GM06990 (cell line): ENCODE results near the gene MRPL23.

Experiments used
- DNase-seq: peaks from one replicate; pipeline ENCODE4 v3.0.0-alpha.2; 2011; ENCODE audit not compliant: insufficient read length; ENCODE audit errors: extremely low read depth
- H3K27me3 ChIP-seq: replicated peaks from 2 replicates; pipeline ENCODE4 v1.6.0; 2011; ENCODE audit warnings: low read length; ENCODE audit not compliant: control insufficient read depth, insufficient read depth
- H3K36me3 ChIP-seq: 2 replicates; pipeline ENCODE4 v1.5.1; 2011; ENCODE audit warnings: low read length; ENCODE audit not compliant: control insufficient read depth, insufficient read depth
- H3K4me3 ChIP-seq: replicated peaks from 2 replicates; pipeline ENCODE4 v1.5.1; 2011; ENCODE audit warnings: low read depth, mild to moderate bottlenecking, control low read depth, low read length
- TF ChIP-seq, protein P1 (sequence below): IDR thresholded peaks from 2 replicates; pipeline ENCODE4 v1.5.1; 2011; ENCODE audit warnings: low read length, control low read depth, mild to moderate bottlenecking, inconsistent platforms; ENCODE audit not compliant: insufficient read depth, poor library complexity, severe bottlenecking

MRPL23 gene

DNA sequence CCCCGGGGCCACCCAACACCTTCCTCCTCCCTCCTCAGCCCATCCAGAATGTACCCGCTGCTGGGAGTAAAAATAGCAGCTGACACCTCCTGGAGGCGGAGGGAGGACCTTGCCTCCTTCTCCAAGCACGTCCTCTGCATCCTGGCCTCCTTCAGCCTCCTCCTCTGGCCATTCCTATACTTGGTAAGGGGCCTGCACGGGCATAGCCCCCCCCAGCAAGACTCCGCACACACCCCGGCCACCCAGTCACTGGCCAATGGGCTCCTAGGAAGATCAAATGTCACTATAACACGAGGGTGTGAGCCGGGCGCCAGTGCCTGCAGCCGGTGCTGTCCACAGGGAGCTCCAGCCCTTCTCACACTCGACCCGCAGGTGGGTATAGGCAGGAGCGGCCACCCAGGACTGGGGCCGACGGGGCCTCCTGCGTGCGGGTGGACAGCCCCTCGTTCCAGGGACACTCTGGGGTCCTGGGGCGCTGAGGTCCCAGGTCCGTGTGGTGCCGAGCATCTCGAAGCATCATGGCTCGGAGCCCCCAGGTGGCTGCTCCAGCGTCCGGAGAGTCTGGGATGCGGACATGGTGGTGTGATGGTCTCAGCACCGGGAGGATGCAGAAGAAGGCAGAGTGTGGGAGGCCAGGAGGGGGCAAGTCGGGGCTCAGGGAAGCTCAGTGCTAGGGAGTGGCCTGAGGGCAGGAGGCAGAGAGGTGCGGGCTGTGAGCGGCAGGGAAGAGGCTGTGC lies 27.6 kb upstream of the MRPL23 start, which contains the start of gene TNNT3:
TSS of gene TNNT3 (plus strand) at position 313 of the 737 bp plus-strand sequence. CDS start 3,172 bp downstream, outside the sequence.
- Histone ChIP-seq H3K27me3 (no peaks in the 10 kb centered on the region; the same call in 1 of the 2 replicates), H3K36me3 (no peaks in the 10 kb centered on the region), H3K4me3 (no peak within 1 kb of the TSS)
- DNase-seq, result no peak
- TF ChIP-seq, protein P1, sequence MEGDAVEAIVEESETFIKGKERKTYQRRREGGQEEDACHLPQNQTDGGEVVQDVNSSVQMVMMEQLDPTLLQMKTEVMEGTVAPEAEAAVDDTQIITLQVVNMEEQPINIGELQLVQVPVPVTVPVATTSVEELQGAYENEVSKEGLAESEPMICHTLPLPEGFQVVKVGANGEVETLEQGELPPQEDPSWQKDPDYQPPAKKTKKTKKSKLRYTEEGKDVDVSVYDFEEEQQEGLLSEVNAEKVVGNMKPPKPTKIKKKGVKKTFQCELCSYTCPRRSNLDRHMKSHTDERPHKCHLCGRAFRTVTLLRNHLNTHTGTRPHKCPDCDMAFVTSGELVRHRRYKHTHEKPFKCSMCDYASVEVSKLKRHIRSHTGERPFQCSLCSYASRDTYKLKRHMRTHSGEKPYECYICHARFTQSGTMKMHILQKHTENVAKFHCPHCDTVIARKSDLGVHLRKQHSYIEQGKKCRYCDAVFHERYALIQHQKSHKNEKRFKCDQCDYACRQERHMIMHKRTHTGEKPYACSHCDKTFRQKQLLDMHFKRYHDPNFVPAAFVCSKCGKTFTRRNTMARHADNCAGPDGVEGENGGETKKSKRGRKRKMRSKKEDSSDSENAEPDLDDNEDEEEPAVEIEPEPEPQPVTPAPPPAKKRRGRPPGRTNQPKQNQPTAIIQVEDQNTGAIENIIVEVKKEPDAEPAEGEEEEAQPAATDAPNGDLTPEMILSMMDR, result no peak

- H3K4me3 ChIP-seq, result no peak overlapping the region
- TF ChIP-seq, protein P1, result no peak
- no peak for DNase-seq
- H3K36me3 ChIP-seq, result no peaks in the 10 kb centered on the region
- no peaks in the 10 kb centered on the region; the same call in 1 of the 2 replicates for H3K27me3 ChIP-seq
Measured at GRCh38 chr11:1920128-1920908, 26.8 kb upstream of the MRPL23 start.

DNA sequence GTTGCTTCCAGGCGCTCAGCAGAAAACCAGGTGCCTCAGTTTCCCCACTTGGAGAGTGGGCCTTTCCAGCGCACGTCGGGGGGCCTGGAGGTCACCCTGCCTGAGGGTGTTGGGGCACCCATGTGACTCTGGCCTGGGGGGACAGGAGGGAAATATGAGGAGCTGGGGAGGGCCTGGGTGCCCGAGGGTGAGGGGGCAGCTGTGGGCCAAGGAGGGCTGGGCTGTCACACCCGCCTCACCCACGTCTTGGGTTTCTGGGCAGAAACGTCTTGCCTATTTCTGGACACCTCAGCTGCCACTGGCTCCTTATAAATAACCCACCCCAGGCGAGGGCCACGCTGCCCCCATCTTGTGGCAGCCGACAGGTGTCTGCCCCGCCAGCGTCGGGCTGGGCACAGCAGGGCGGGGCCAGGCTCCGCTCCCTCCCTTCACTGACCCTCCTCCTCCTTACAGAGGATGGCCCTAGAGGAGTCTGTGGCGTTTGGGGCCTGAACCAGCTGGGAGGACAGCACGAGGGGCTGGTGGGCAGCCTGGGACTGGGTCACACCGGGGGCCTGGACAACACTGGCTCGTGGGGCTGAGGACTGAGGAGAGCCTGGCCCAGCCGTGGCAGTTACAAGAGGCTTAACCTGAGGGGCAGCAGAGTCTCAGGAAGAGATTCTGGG lies 26.1 kb upstream of the MRPL23 start:
- no peaks in the 10 kb centered on the region; the same call in 1 of the 2 replicates for H3K27me3 ChIP-seq
- H3K36me3 ChIP-seq, result no peaks in the 10 kb centered on the region
- no peak for DNase-seq
- TF ChIP-seq, protein P1, result no peak
- H3K4me3 ChIP-seq, result no peak overlapping the region

- TF ChIP-seq, protein P1, result no peak
- H3K27me3 ChIP-seq, result no peaks in the 10 kb centered on the region; the same call in 1 of the 2 replicates
- DNase-seq, result no peak
- H3K4me3 ChIP-seq, result no peak overlapping the region
- H3K36me3 ChIP-seq, result no peaks in the 10 kb centered on the region
Measured at GRCh38 chr11:1921574-1922141, 25.5 kb upstream of the MRPL23 start.

DNA sequence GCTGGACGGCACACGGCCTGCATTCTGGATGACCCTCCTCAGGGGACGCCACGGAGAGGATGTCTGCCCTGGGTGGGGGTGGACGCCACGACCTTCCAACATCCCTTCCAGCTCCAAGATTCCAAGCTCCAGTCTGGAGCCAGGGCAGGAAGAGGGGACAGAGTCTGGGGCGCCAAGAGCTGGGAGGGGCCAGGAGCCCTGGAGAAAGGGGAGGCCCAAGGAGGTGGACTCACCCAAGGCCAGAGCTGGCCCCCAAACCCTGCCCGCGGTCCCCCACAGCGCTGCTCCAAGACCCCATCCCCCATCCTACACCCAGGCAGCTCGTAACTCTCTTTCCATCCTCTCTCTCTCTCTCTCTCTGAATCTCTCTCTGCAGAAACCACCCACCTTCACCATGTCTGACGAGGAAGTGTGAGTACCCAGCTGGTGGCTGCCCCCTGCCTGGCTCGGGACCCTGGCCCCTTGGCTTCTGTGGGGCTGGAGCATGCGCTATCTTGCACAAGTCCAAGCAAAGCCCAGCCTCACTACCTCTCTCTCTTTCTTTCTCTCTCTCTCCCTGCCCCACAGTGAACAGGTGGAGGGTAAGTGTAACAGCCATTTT lies 24.6 kb upstream of the MRPL23 start:
- DNase-seq, result no peak
- H3K36me3 ChIP-seq, result no peaks in the 10 kb centered on the region
- TF ChIP-seq, protein P1, result no peak
- no peaks in the 10 kb centered on the region; the same call in 1 of the 2 replicates for H3K27me3 ChIP-seq
- H3K4me3 ChIP-seq, result no peak overlapping the region
